HepG2 (cell line): ENCODE data around the gene SOST. TPM values are rescaled to one million over a fixed set of nuclear protein-coding genes. Genes with fewer than 3 reads are reported as not detected.

Source experiments
- ARHGAP35 ChIP-seq: sonication (generic); formaldehyde crosslinking; IDR thresholded peaks from 2 replicates; pipeline ENCODE4 v1.9.0; 2022; ENCODE audit warnings: mild to moderate bottlenecking, inconsistent platforms, moderate library complexity, missing genetic modification reagents, borderline replicate concordance
- ARNT2 ChIP-seq: sonication (generic); formaldehyde crosslinking; IDR thresholded peaks from 2 replicates; pipeline ENCODE4 v1.8.0; 2022; ENCODE audit warnings: mild to moderate bottlenecking, low read depth, missing genetic modification reagents, moderate library complexity
- ELF1 ChIP-seq: sonication (generic); formaldehyde crosslinking; IDR thresholded peaks from 2 replicates; pipeline ENCODE4 v1.4.0; 2020; ENCODE audit warnings: missing genetic modification reagents
- JUNB ChIP-seq: sonication (generic); formaldehyde crosslinking; IDR thresholded peaks from 2 replicates; pipeline ENCODE4 v1.8.0; 2022; ENCODE audit warnings: missing genetic modification reagents, mild to moderate bottlenecking, borderline replicate concordance
- JUND ChIP-seq: sonication (generic); formaldehyde crosslinking; IDR thresholded peaks from 2 replicates; pipeline ENCODE4 v1.8.0; 2022; ENCODE audit warnings: mild to moderate bottlenecking, missing genetic modification reagents
- LCORL ChIP-seq, 2 experiments: fragments of 450-650 bp in 1 of 2; sonication (generic) in 1 of 2; formaldehyde crosslinking in 1 of 2; IDR thresholded peaks; 2 replicates each; pipeline versions ENCODE4 v1.5.0 to v1.6.1; 2017 to 2020; ENCODE audit warnings: antibody characterized with exemption in 1 of 2, missing genetic modification reagents in 1 of 2
- MAF1 ChIP-seq: sonication (generic); formaldehyde crosslinking; IDR thresholded peaks from 2 replicates; pipeline ENCODE4 v1.5.0; 2020; ENCODE audit warnings: missing genetic modification reagents, borderline replicate concordance
- MBD4 ChIP-seq: IDR thresholded peaks from 2 replicates; pipeline ENCODE4 v1.6.1; 2012; ENCODE audit warnings: low read length, inconsistent platforms, borderline replicate concordance
- MXI1 ChIP-seq: IDR thresholded peaks from 3 replicates; pipeline ENCODE4 v1.6.1; 2012; ENCODE audit warnings: low read depth, low read length, inconsistent platforms, borderline replicate concordance
- POLR2G ChIP-seq: fragments of 200-400 bp; formaldehyde crosslinking; IDR thresholded peaks from 2 replicates; pipeline ENCODE4 v1.6.1; 2018; ENCODE audit warnings: mild to moderate bottlenecking, low read depth, low read length, moderate library complexity
- SMARCE1 ChIP-seq: fragments of 450-650 bp; IDR thresholded peaks from 2 replicates; pipeline ENCODE4 v1.6.1; 2017; ENCODE audit warnings: borderline replicate concordance
- SP5 ChIP-seq: IDR thresholded peaks from 2 replicates; pipeline ENCODE4 v1.6.1; 2016; ENCODE audit warnings: low read depth, borderline replicate concordance
- TOE1 ChIP-seq: sonication (generic); formaldehyde crosslinking; IDR thresholded peaks from 2 replicates; pipeline ENCODE4 v1.4.0; 2020; ENCODE audit warnings: mild to moderate bottlenecking, missing genetic modification reagents
- ZFX ChIP-seq: sonication (generic); formaldehyde crosslinking; IDR thresholded peaks from 2 replicates; pipeline ENCODE4 v1.4.0; 2020; ENCODE audit warnings: mild to moderate bottlenecking, low read depth, missing genetic modification reagents, moderate library complexity
- ZNF747 ChIP-seq: sonication (generic); formaldehyde crosslinking; IDR thresholded peaks from 2 replicates; pipeline ENCODE4 v1.8.1; 2023; ENCODE audit warnings: missing genetic modification reagents, mild to moderate bottlenecking, borderline replicate concordance
- ZNF749 ChIP-seq: sonication (generic); formaldehyde crosslinking; IDR thresholded peaks from 2 replicates; pipeline ENCODE4 v1.8.0; 2022; ENCODE audit warnings: mild to moderate bottlenecking, missing genetic modification reagents, moderate library complexity, borderline replicate concordance
- ZNF792 ChIP-seq: IDR thresholded peaks from 2 replicates; pipeline ENCODE4 v1.6.1; 2016
- ZNF891 ChIP-seq: sonication (generic); formaldehyde crosslinking; IDR thresholded peaks from 2 replicates; pipeline ENCODE4 v1.5.0; 2020; ENCODE audit warnings: mild to moderate bottlenecking, missing genetic modification reagents
- ZSCAN21 ChIP-seq: sonication (generic); formaldehyde crosslinking; IDR thresholded peaks from 2 replicates; pipeline ENCODE4 v1.8.0; 2022; ENCODE audit warnings: mild to moderate bottlenecking, missing genetic modification reagents, moderate library complexity, borderline replicate concordance
- polyA plus RNA-seq, 8 experiments: library from polyadenylated mRNA; depleted of rRNA in 3 of 8; stranded (reverse) in 7 of 8; unstranded in 1 of 8; fragments of >200 nt; fragmentation: Illumina TruSeq in 4 of 8; extraction: Trizol in 4 of 8; gene quantifications; 2 replicates each; pipeline versions ENCODE4 v1.2.1 to v1.2.3, GENCODE V29; 2011 to 2016; ENCODE audit warnings: low read depth in 4 of 8, missing spikeins in 1 of 8, mixed read lengths in 1 of 8; ENCODE audit not compliant: insufficient read depth in 1 of 8
- total RNA-seq, 5 experiments: library from RNA; depleted of rRNA; stranded (reverse); fragments of >200 nt; fragmentation: Illumina TruSeq; extraction: Trizol; gene quantifications; 2 replicates each; pipeline ENCODE4 v1.2.3, GENCODE V29; 2016; ENCODE audit warnings: low read depth in 1 of 5
- TF ChIP-seq, protein P1 (sequence below): sonication (generic); formaldehyde crosslinking; IDR thresholded peaks from 2 replicates; pipeline ENCODE4 v1.5.1; 2020; ENCODE audit warnings: missing genetic modification reagents, mild to moderate bottlenecking, borderline replicate concordance
- TF ChIP-seq, protein P2 (sequence below): sonication (generic); formaldehyde crosslinking; IDR thresholded peaks from 2 replicates; pipeline ENCODE4 v1.8.0; 2022; ENCODE audit warnings: low read depth, missing genetic modification reagents
- TF ChIP-seq, protein P3 (sequence below): sonication (generic); formaldehyde crosslinking; conservative IDR thresholded peaks from 2 replicates; pipeline ENCODE4 v1.4.0; 2020; ENCODE audit warnings: missing genetic modification reagents
- TF ChIP-seq, protein P4 (sequence below): sonication (generic); formaldehyde crosslinking; IDR thresholded peaks from 2 replicates; pipeline ENCODE4 v1.4.0; 2020; ENCODE audit warnings: low read depth, mild to moderate bottlenecking, missing genetic modification reagents
- TF ChIP-seq, protein P5 (sequence below): IDR thresholded peaks from 2 replicates; pipeline ENCODE4 v1.6.1; 2012; ENCODE audit warnings: inconsistent platforms

SOST gene
- total and polyA plus RNA-seq, 2 of the 13 experiments (the other 11 are each of a cell fraction or from before 2014, with no cell fraction given), result not detected

DNA sequence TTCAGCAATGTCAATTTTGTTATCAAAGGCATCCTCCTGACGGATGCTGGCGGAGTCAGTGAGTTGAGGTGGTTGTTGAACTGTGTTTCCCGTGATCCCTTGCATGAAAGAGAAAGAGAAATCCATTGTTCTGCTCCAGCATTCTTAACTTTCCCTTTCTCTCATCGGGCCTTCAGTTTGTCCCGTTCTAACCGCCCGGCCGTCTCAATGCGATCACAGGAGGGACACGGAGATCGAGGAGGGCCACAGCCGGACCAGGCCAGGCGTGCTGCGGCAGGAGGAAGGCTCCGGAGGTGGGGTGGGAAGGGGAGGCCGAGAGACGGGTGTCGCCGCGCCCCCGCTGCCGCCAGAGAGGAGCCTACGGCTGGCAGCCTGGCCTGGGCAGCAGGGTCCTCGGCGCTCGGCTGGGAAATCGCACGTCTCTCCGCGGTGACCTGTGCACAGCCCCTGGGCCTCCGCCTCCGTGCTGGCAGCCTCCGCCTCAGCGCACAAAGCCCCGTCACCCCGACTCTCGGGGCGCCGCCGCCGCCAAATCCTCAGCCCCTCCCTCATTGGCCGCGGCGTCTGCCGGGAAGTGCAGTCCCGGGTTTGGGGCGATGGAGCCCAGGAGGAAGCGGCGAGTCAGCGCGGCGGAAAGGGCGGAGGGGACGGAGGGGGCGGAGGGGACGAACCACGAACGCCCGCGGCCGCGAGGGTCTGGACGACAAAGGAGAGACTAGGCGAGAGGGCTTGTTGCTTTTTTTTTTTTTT lies 38.1 kb downstream of the SOST start (continued):
- TF ChIP-seq SP5, result 0 out of 2 replicates have a peak, but pooled peaks have one; percentile 12
- TF ChIP-seq, protein P1, sequence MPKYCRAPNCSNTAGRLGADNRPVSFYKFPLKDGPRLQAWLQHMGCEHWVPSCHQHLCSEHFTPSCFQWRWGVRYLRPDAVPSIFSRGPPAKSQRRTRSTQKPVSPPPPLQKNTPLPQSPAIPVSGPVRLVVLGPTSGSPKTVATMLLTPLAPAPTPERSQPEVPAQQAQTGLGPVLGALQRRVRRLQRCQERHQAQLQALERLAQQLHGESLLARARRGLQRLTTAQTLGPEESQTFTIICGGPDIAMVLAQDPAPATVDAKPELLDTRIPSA (CRISPR knock-in tag), result no peak
- no peak for TF ChIP-seq MAF1 (CRISPR knock-in tag)
- TF ChIP-seq SMARCE1, result no peak
- TF ChIP-seq, protein P2, sequence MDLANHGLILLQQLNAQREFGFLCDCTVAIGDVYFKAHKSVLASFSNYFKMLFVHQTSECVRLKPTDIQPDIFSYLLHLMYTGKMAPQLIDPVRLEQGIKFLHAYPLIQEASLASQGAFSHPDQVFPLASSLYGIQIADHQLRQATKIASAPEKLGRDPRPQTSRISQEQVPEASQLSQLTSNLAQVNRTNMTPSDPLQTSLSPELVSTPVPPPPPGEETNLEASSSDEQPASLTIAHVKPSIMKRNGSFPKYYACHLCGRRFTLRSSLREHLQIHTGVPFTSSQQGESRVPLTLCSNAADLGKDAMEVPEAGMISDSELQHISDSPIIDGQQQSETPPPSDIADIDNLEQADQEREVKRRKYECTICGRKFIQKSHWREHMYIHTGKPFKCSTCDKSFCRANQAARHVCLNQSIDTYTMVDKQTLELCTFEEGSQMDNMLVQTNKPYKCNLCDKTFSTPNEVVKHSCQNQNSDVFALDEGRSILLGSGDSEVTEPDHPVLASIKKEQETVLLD (CRISPR knock-in tag), result peak; percentile 62; the same call in 1 of the 2 replicates
- peak; percentile 58; the same call in 1 of the 2 replicates for TF ChIP-seq ELF1 (CRISPR knock-in tag)
- peak; percentile 45; the same call in 1 of the 2 replicates for TF ChIP-seq ARNT2 (CRISPR knock-in tag)
- TF ChIP-seq MXI1, result no peak
- TF ChIP-seq TOE1 (CRISPR knock-in tag), result no peak
- no peak for TF ChIP-seq MBD4
- TF ChIP-seq, protein P3, sequence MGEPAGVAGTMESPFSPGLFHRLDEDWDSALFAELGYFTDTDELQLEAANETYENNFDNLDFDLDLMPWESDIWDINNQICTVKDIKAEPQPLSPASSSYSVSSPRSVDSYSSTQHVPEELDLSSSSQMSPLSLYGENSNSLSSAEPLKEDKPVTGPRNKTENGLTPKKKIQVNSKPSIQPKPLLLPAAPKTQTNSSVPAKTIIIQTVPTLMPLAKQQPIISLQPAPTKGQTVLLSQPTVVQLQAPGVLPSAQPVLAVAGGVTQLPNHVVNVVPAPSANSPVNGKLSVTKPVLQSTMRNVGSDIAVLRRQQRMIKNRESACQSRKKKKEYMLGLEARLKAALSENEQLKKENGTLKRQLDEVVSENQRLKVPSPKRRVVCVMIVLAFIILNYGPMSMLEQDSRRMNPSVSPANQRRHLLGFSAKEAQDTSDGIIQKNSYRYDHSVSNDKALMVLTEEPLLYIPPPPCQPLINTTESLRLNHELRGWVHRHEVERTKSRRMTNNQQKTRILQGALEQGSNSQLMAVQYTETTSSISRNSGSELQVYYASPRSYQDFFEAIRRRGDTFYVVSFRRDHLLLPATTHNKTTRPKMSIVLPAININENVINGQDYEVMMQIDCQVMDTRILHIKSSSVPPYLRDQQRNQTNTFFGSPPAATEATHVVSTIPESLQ, result no peak
- TF ChIP-seq ZNF792 (CRISPR knock-in tag), result peak; percentile 65; the same call in 1 of the 2 replicates
- no peak for TF ChIP-seq ZNF891 (CRISPR knock-in tag)
- TF ChIP-seq ZSCAN21 (CRISPR knock-in tag), result 0 out of 2 replicates have a peak, but pooled peaks have one; percentile 21
- TF ChIP-seq JUND (CRISPR knock-in tag), result no peak
- no peak for TF ChIP-seq ZNF749 (CRISPR knock-in tag)
- TF ChIP-seq, protein P4, sequence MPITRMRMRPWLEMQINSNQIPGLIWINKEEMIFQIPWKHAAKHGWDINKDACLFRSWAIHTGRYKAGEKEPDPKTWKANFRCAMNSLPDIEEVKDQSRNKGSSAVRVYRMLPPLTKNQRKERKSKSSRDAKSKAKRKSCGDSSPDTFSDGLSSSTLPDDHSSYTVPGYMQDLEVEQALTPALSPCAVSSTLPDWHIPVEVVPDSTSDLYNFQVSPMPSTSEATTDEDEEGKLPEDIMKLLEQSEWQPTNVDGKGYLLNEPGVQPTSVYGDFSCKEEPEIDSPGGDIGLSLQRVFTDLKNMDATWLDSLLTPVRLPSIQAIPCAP, result no peak
- no peak for TF ChIP-seq ZNF747 (CRISPR knock-in tag)
- peak; percentile 92 for TF ChIP-seq ARHGAP35 (CRISPR knock-in tag)
- TF ChIP-seq JUNB (CRISPR knock-in tag), result no peak
- TF ChIP-seq, protein P5, sequence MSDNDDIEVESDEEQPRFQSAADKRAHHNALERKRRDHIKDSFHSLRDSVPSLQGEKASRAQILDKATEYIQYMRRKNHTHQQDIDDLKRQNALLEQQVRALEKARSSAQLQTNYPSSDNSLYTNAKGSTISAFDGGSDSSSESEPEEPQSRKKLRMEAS, result peak; percentile 78
- no peak for TF ChIP-seq LCORL (IDR thresholded peaks at IDR 0.05)
- peak; percentile 87 for TF ChIP-seq LCORL (CRISPR knock-in tag; IDR thresholded peaks at IDR 0.05)
- TF ChIP-seq ZFX (CRISPR knock-in tag), result peak; percentile 95
- peak; percentile 52; the same call in 1 of the 2 replicates for TF ChIP-seq POLR2G
